Smooth muscle cell (in vitro differentiated cells): ENCODE measurements around the gene ZNF391. TPM values are rescaled to one million over a fixed set of nuclear protein-coding genes. Genes with fewer than 3 reads are reported as not detected.
"Not testable (repeated sequence)": the region's sequence is repeated elsewhere in the genome, so short reads cannot be mapped to it uniquely, and the experiment has no call there.

Experiments
- DNase-seq: peaks from one replicate; lab custom pipeline; 2025; ENCODE audit not compliant: unreplicated experiment; lab: John Stamatoyannopoulos, UW
- H2AFZ ChIP-seq: fragments of 200-600 bp; sonication (generic); 2 replicates; pipeline ENCODE4 v1.6.0; 2016; ENCODE audit warnings: antibody characterized with exemption, low read depth, mild to moderate bottlenecking
- H3F3A ChIP-seq: fragments of 200-600 bp; sonication (generic); 2 replicates; pipeline ENCODE4 v1.6.0; 2017; ENCODE audit warnings: antibody characterized with exemption, low read depth
- H3K27ac ChIP-seq: fragments of 200-600 bp; sonication (generic); 2 replicates; pipeline ENCODE4 v1.5.1; 2016; ENCODE audit warnings: low read depth, mild to moderate bottlenecking
- H3K27me3 ChIP-seq: fragments of 200-600 bp; sonication (generic); 2 replicates; pipeline ENCODE4 v1.6.1; 2016; ENCODE audit warnings: low read depth, mild to moderate bottlenecking
- H3K36me3 ChIP-seq: fragments of 200-600 bp; sonication (generic); 2 replicates; pipeline ENCODE4 v1.5.1; 2016; ENCODE audit warnings: low read depth
- H3K4me1 ChIP-seq: fragments of 200-600 bp; sonication (generic); 2 replicates; pipeline ENCODE4 v1.5.1; 2016; ENCODE audit warnings: low read depth
- H3K4me2 ChIP-seq: fragments of 200-600 bp; sonication (generic); 2 replicates; pipeline ENCODE4 v1.6.0; 2016; ENCODE audit warnings: mild to moderate bottlenecking
- H3K4me3 ChIP-seq: fragments of 200-600 bp; sonication (generic); 2 replicates; pipeline ENCODE4 v1.5.1; 2016; ENCODE audit warnings: mild to moderate bottlenecking
- H3K79me2 ChIP-seq: fragments of 200-600 bp; sonication (generic); 2 replicates; pipeline ENCODE4 v1.6.0; 2016; ENCODE audit warnings: low read depth, mild to moderate bottlenecking
- H3K9ac ChIP-seq: fragments of 200-600 bp; sonication (generic); 2 replicates; pipeline ENCODE4 v1.6.0; 2016; ENCODE audit warnings: low read depth
- H3K9me3 ChIP-seq: fragments of 200-600 bp; sonication (generic); replicated peaks from 2 replicates; pipeline ENCODE4 v1.5.1; 2016; ENCODE audit warnings: low read depth
- H4K20me1 ChIP-seq: fragments of 200-600 bp; sonication (generic); 2 replicates; pipeline ENCODE4 v1.6.0; 2016; ENCODE audit warnings: low read depth
- WGBS: methylation state at CpG from one replicate; pipeline ENCODE4 v1.1.7; 2016; ENCODE audit warnings: low lambda C conversion rate; 5-methylcytosine and 5-hydroxymethylcytosine counted together
- polyA plus RNA-seq: library from polyadenylated mRNA; unstranded; fragments of >200 nt; fragmentation: Nextera tagmentation; extraction: Ambion mirVana; gene quantifications from 2 replicates; pipeline ENCODE4 v1.2.1, GENCODE V29; 2016
- total RNA-seq: library from RNA; depleted of rRNA; stranded (reverse); fragments of >200 nt; gene quantifications from 2 replicates; pipeline ENCODE4 v1.2.3, GENCODE V29; 2014
- TF ChIP-seq, protein P1 (sequence below): fragments of 200-600 bp; sonication (generic); IDR thresholded peaks from 2 replicates; pipeline ENCODE4 v1.5.1; 2017; ENCODE audit warnings: borderline replicate concordance, mild to moderate bottlenecking, antibody characterized with exemption; ENCODE audit not compliant: insufficient read depth, poor library complexity, severe bottlenecking

Gene ZNF391
- total and polyA plus RNA-seq, 2 experiments from 2014 or later, result 6.4 to 8.2 TPM

DNA sequence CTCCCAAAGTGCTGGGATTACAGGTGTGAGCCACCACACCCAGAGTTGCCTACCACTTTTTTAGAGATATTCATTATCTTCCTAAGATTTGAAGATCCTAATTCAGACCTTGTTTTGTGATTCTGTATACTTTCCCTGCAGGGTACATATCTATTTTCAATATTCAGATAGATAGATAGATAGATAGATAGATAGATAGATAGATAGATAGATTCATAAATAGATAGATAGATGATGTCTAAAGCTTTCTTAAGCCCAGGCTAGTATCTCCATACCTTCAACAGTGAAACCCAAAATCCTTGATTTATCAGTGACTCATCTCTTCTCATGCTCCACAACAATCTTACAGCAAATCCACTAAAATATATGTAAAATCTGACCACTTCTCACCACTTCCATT is 30.8 kb downstream of the ZNF391 start:
- Histone ChIP-seq H3K79me2 (no peaks in the 10 kb centered on the region), H3K27me3 (no peaks in the 10 kb centered on the region), H2AFZ (no peak overlapping the region), H3K4me3 (no peak overlapping the region), H3K36me3 (no peaks in the 10 kb centered on the region), H3K9ac (no peak overlapping the region), H3K4me2 (no peak overlapping the region), H3K27ac (no peak overlapping the region), H3K4me1 (no peaks in the 10 kb centered on the region), H3F3A (no peaks in the 10 kb centered on the region), H3K9me3 (no peaks in the 10 kb centered on the region), H4K20me1 (no peaks in the 10 kb centered on the region)
- DNase-seq, result no peak
- TF ChIP-seq, protein P1, sequence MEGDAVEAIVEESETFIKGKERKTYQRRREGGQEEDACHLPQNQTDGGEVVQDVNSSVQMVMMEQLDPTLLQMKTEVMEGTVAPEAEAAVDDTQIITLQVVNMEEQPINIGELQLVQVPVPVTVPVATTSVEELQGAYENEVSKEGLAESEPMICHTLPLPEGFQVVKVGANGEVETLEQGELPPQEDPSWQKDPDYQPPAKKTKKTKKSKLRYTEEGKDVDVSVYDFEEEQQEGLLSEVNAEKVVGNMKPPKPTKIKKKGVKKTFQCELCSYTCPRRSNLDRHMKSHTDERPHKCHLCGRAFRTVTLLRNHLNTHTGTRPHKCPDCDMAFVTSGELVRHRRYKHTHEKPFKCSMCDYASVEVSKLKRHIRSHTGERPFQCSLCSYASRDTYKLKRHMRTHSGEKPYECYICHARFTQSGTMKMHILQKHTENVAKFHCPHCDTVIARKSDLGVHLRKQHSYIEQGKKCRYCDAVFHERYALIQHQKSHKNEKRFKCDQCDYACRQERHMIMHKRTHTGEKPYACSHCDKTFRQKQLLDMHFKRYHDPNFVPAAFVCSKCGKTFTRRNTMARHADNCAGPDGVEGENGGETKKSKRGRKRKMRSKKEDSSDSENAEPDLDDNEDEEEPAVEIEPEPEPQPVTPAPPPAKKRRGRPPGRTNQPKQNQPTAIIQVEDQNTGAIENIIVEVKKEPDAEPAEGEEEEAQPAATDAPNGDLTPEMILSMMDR, result no peak

DNA sequence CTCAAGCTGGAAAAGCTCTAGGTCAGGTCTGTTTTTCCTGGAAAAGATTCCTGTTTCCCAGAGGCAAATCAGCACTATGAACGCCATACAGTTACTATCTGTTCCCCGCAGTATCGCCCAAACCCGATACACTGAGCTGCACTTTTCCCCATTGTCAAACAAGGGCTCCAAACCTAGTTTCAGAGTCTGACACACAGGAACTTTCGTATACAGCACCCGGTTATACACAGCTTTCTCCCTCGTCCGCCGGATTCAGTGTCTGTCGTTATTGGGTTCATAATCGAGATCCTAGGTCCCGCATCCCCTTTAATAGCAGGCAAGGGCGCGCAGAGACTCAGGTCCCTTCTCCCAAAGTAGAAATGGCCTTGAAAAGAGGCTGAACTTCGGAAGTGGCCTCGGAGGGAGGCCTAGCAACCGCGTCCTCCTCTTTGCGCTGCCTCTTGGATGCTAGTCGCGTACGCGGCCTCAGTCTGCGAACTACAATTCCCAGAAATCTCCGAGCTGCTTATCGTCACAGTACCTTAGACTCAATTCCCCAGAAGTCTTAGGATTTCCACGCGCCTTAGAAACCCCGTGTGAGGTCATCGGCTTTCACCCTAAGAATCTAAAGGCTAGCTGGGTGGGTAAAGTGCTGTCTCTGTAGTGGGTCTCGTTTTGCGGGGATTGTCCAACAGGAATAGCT is 34.2 kb downstream of the ZNF391 start:
- Histone ChIP-seq H3F3A (no peaks in the 10 kb centered on the region), H3K4me3 (no peak overlapping the region), H3K9ac (no peak overlapping the region), H3K4me2 (no peak overlapping the region), H3K27ac (no peak overlapping the region), H2AFZ (no peak overlapping the region), H4K20me1 (no peaks in the 10 kb centered on the region), H3K79me2 (no peaks in the 10 kb centered on the region), H3K4me1 (no peaks in the 10 kb centered on the region), H3K9me3 (no peaks in the 10 kb centered on the region), H3K36me3 (no peaks in the 10 kb centered on the region), H3K27me3 (no peaks in the 10 kb centered on the region)
- TF ChIP-seq, protein P1, result no peak
- 85% methylated on average over 32 of the region's 32 CpGs for WGBS
- no peak for DNase-seq

DNA sequence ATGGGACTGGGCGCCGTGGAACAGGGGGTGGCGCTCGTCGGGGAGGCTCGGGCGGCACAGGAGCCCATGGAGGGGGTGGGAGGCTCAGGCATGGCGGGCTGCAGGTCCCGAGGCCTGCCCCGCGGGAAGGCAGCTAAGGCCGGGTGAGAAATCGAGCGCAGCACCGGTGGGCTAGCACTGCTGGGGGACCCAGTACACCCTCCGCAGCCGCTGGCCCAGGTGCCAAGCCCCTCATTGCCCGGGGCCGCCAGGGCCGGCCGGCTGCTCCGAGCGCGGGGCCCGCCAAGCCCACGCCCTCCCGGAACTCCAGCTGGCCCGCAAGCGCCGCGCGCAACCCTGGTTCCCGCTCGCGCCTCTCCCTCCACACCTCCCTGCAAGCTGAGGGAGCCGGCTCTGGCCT is 36.3 kb downstream of the ZNF391 start:
- H3K4me1 ChIP-seq, H4K20me1 ChIP-seq, DNase-seq, H3K36me3 ChIP-seq, H3K4me2 ChIP-seq, H3K4me3 ChIP-seq, H3K9ac ChIP-seq, H2AFZ ChIP-seq, H3K27me3 ChIP-seq, H3K79me2 ChIP-seq, H3K27ac ChIP-seq, H3K9me3 ChIP-seq, H3F3A ChIP-seq: not testable (repeated sequence)
- WGBS, result 95% methylated on average over 15 of the region's 36 CpGs

DNA sequence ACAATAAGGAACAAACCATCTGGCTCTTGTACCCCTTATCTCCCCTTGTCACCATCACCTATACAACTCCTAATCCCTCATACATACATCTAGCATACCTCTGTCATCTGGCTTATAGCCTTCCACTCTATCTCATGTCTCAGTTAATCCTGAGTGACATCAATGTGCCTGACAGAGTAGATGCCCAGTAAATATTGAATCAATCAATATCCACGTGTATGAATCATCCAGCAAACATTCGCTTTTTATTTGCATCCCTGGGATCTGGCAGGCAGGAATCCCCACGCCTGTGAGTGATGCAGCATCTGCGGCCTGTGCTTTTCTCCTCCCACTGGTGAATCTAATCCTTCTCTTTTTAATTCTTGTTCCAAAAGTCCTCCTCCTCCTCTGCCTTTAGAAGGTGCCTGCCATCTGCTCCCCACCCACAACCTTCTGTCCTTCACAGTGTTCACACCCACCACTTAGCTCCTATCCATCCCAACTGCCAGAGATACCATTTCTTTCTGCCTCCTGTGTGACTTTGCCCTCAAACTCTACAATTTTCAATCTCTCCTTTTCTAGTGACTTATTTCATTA is 37.6 kb downstream of the ZNF391 start:
- no peaks in the 10 kb centered on the region for H3K79me2 ChIP-seq
- no peak for DNase-seq
- H3K36me3 ChIP-seq, result no peaks in the 10 kb centered on the region
- H3K4me1 ChIP-seq, result no peaks in the 10 kb centered on the region
- no peak overlapping the region for H3K27ac ChIP-seq
- H3K9me3 ChIP-seq, result no peaks in the 10 kb centered on the region
- no peaks in the 10 kb centered on the region for H4K20me1 ChIP-seq
- TF ChIP-seq, protein P1, result no peak
- no peak overlapping the region for H3K4me3 ChIP-seq
- no peaks in the 10 kb centered on the region for H3K27me3 ChIP-seq
- H2AFZ ChIP-seq, result no peak overlapping the region
- no peak overlapping the region for H3K9ac ChIP-seq
- H3K4me2 ChIP-seq, result no peak overlapping the region
- H3F3A ChIP-seq, result no peaks in the 10 kb centered on the region
- WGBS, result 83% methylated on average over 4 of the region's 4 CpGs
